ENCODE results near the gene SETBP1.

SETBP1 gene

GRCh38 chr18:44911260-44911659 is 230.6 kb downstream of the SETBP1 start:
- TF ChIP-seq CTCF (IDR thresholded peaks at IDR 0.05; ENCODE audit: insufficient read depth, low read depth, low read length, missing control alignments) = no peak
- H3K4me3 ChIP-seq (ENCODE audit: low read depth, low read length) = no peak overlapping the region
- DNase-seq (ENCODE audit: low read depth) = no peak

GRCh38 chr18:44911773-44912172 is 231.1 kb downstream of the SETBP1 start:
- H3K4me3 ChIP-seq (ENCODE audit: low read depth, low read length) = no peak overlapping the region
- peak; percentile 48 for DNase-seq (ENCODE audit: low read depth)
- TF ChIP-seq CTCF (IDR thresholded peaks at IDR 0.05; ENCODE audit: insufficient read depth, low read depth, low read length, missing control alignments) = no peak

- DNase-seq (ENCODE audit: low read depth) = no peak
- no peak for TF ChIP-seq CTCF (IDR thresholded peaks at IDR 0.05; ENCODE audit: insufficient read depth, low read depth, low read length, missing control alignments)
- H3K4me3 ChIP-seq (ENCODE audit: low read depth, low read length) = no peak overlapping the region
Observed at GRCh38 chr18:44912740-44913478, 232.2 kb downstream of the SETBP1 start.

- no peak overlapping the region for H3K4me3 ChIP-seq (ENCODE audit: low read depth, low read length)
- no peak for DNase-seq (ENCODE audit: low read depth)
- no peak for TF ChIP-seq CTCF (IDR thresholded peaks at IDR 0.05; ENCODE audit: insufficient read depth, low read depth, low read length, missing control alignments)
Observed at GRCh38 chr18:44914028-44914427, 233.3 kb downstream of the SETBP1 start.

GRCh38 chr18:44915213-44915612 is 234.5 kb downstream of the SETBP1 start:
- no peak for DNase-seq (ENCODE audit: low read depth)
- TF ChIP-seq CTCF (IDR thresholded peaks at IDR 0.05; ENCODE audit: insufficient read depth, low read depth, low read length, missing control alignments) = no peak
- no peak overlapping the region for H3K4me3 ChIP-seq (ENCODE audit: low read depth, low read length)

- DNase-seq (ENCODE audit: low read depth) = no peak
- no peak for TF ChIP-seq CTCF (IDR thresholded peaks at IDR 0.05; ENCODE audit: insufficient read depth, low read depth, low read length, missing control alignments)
- no peak overlapping the region for H3K4me3 ChIP-seq (ENCODE audit: low read depth, low read length)
Observed at GRCh38 chr18:44915661-44916060, 235.0 kb downstream of the SETBP1 start.
